NCI-H2107 treated with DMSO at 0.1 percent for 48 hours (cell line): ENCODE results near the gene NAB2.

Experiments
- DNase-seq: peaks from one replicate; lab custom pipeline; 2025; ENCODE audit not compliant: unreplicated experiment; lab: John Stamatoyannopoulos, UW

The NAB2 gene

GRCh38 chr12:57092876-57093414, 4.0 kb downstream of the NAB2 start:
- DNase-seq, result no peak

GRCh38 chr12:57093415-57094207, 4.7 kb downstream of the NAB2 start:
- no peak for DNase-seq

- no peak for DNase-seq
Observed at GRCh38 chr12:57094208-57095160, 5.6 kb downstream of the NAB2 start.

- DNase-seq, result no peak
Observed at GRCh38 chr12:57095440-57095839, 6.5 kb downstream of the NAB2 start.

- DNase-seq, result peak; percentile 14
Observed at GRCh38 chr12:57096099-57096572, 7.2 kb downstream of the NAB2 start.

- DNase-seq, result no peak
Observed at GRCh38 chr12:57096748-57097553, 8.0 kb downstream of the NAB2 start.

- DNase-seq, result no peak
Observed at GRCh38 chr12:57097554-57097835, 8.6 kb downstream of the NAB2 start.

GRCh38 chr12:57098546-57098945, 9.6 kb downstream of the NAB2 start:
- no peak for DNase-seq

GRCh38 chr12:57099047-57099714, 10.3 kb downstream of the NAB2 start:
- DNase-seq, result no peak

- DNase-seq, result no peak
Observed at GRCh38 chr12:57099766-57100165, 10.9 kb downstream of the NAB2 start.

GRCh38 chr12:57101892-57102695, 13.2 kb downstream of the NAB2 start:
- DNase-seq, result no peak

GRCh38 chr12:57103856-57104255, 14.9 kb downstream of the NAB2 start:
- DNase-seq, result no peak

GRCh38 chr12:57104292-57104910, 15.5 kb downstream of the NAB2 start:
- no peak for DNase-seq

GRCh38 chr12:57105011-57105753, 16.3 kb downstream of the NAB2 start:
- no peak for DNase-seq

- no peak for DNase-seq
Observed at GRCh38 chr12:57106021-57106708, 17.3 kb downstream of the NAB2 start.

- DNase-seq, result no peak
Observed at GRCh38 chr12:57107456-57108155, 18.7 kb downstream of the NAB2 start.
